Measurements from ENCODE around the gene LYSMD1.
A peak's percentile ranks its signal among the peaks of the same experiment; 100 is the strongest.
"Not testable (repeated sequence)": the region's sequence is repeated elsewhere in the genome, so short reads cannot be mapped to it uniquely, and the experiment has no call there.

LYSMD1 gene

GRCh38 chr1:151198254-151199127 lies 32.8 kb upstream of the LYSMD1 start, which contains the start of gene PIP5K1A:
TSS of gene PIP5K1A (plus strand) at chr1:151198552. CDS start at chr1:151198997, 445 bp downstream.
- DNase-seq (ENCODE audit: low read depth), result peak; percentile 99
- TF ChIP-seq CTCF (IDR thresholded peaks at IDR 0.05; ENCODE audit: low read length, missing control alignments), result no peak
- H3K4me3 ChIP-seq (replicated peaks; ENCODE audit: low read depth, low read length), result peak within 1 kb of the TSS; percentile 100

- peak overlapping the region; percentile 100 for H3K4me3 ChIP-seq (replicated peaks; ENCODE audit: low read depth, low read length)
- TF ChIP-seq CTCF (IDR thresholded peaks at IDR 0.05; ENCODE audit: low read length, missing control alignments), result no peak
Observed at GRCh38 chr1:151197863-151198253, 32.2 kb upstream of the LYSMD1 start.

GRCh38 chr1:151196292-151196800 lies 30.6 kb upstream of the LYSMD1 start:
- peak; percentile 91 for DNase-seq (ENCODE audit: low read depth)
- peak; percentile 61 for TF ChIP-seq CTCF (IDR thresholded peaks at IDR 0.05; ENCODE audit: low read length, missing control alignments)
- H3K4me3 ChIP-seq (replicated peaks; ENCODE audit: low read depth, low read length), result no peak overlapping the region

More at GRCh38 chr1:151197863-151198253, 32.2 kb upstream of the LYSMD1 start:
- no peak for DNase-seq (ENCODE audit: low read depth)

- DNase-seq (ENCODE audit: low read depth), result peak; percentile 93
- not testable (repeated sequence) for H3K4me3 ChIP-seq (replicated peaks; ENCODE audit: low read depth, low read length)
Observed at GRCh38 chr1:151194894-151195594, 29.3 kb upstream of the LYSMD1 start.

- no peak overlapping the region for H3K4me3 ChIP-seq (replicated peaks; ENCODE audit: low read depth, low read length)
- no peak for TF ChIP-seq CTCF (IDR thresholded peaks at IDR 0.05; ENCODE audit: low read length, missing control alignments)
- no peak for DNase-seq (ENCODE audit: low read depth)
Observed at GRCh38 chr1:151193856-151194255, 28.2 kb upstream of the LYSMD1 start.

- TF ChIP-seq CTCF (IDR thresholded peaks at IDR 0.05; ENCODE audit: low read length, missing control alignments), result no peak
- no peak overlapping the region for H3K4me3 ChIP-seq (replicated peaks; ENCODE audit: low read depth, low read length)
- DNase-seq (ENCODE audit: low read depth), result no peak
Observed at GRCh38 chr1:151193304-151193703, 27.6 kb upstream of the LYSMD1 start.

GRCh38 chr1:151192047-151192446 lies 26.3 kb upstream of the LYSMD1 start:
- no peak for TF ChIP-seq CTCF (IDR thresholded peaks at IDR 0.05; ENCODE audit: low read length, missing control alignments)
- H3K4me3 ChIP-seq (replicated peaks; ENCODE audit: low read depth, low read length), result no peak overlapping the region
- DNase-seq (ENCODE audit: low read depth), result no peak
